GM12875 (cell line): ENCODE data around the gene FOXO6.

ENCODE experiments used
- H3K4me3 ChIP-seq: one replicate; pipeline ENCODE4 v1.5.1; 2011; ENCODE audit warnings: low read depth, low read length, control low read depth
- CTCF ChIP-seq: IDR thresholded peaks from 2 replicates; pipeline ENCODE4 v1.5.1; 2011; ENCODE audit warnings: low read depth, mild to moderate bottlenecking, control low read depth, inconsistent platforms, low read length, moderate library complexity, borderline replicate concordance; ENCODE audit not compliant: insufficient read depth

Gene FOXO6

GRCh38 chr1:41420860-41421259 lies 59.6 kb downstream of the FOXO6 start:
- H3K4me3 ChIP-seq = no peak overlapping the region
- no peak for TF ChIP-seq CTCF

GRCh38 chr1:41422306-41422705 lies 61.1 kb downstream of the FOXO6 start:
- no peak for TF ChIP-seq CTCF
- no peak overlapping the region for H3K4me3 ChIP-seq

- H3K4me3 ChIP-seq = no peak overlapping the region
- no peak for TF ChIP-seq CTCF
Measured at GRCh38 chr1:41423511-41424191, 62.4 kb downstream of the FOXO6 start.

GRCh38 chr1:41424581-41425118 lies 63.4 kb downstream of the FOXO6 start:
- H3K4me3 ChIP-seq = no peak overlapping the region
- TF ChIP-seq CTCF = no peak

GRCh38 chr1:41425369-41425768 lies 64.1 kb downstream of the FOXO6 start:
- H3K4me3 ChIP-seq = no peak overlapping the region
- no peak for TF ChIP-seq CTCF

GRCh38 chr1:41426201-41426890 lies 65.1 kb downstream of the FOXO6 start:
- no peak overlapping the region for H3K4me3 ChIP-seq
- TF ChIP-seq CTCF = no peak

- H3K4me3 ChIP-seq = no peak overlapping the region
- TF ChIP-seq CTCF = no peak
Measured at GRCh38 chr1:41427122-41427913, 66.1 kb downstream of the FOXO6 start.
